OCI-LY1 (cell line): ENCODE results near the gene BLOC1S5.

Experiments
- H2AFZ ChIP-seq: fragments of 200-600 bp; sonication (generic), shearing (Covaris generic); 2 replicates; pipeline ENCODE4 v1.6.0; 2014; ENCODE audit warnings: antibody characterized with exemption, mild to moderate bottlenecking, low read length
- H3F3A ChIP-seq: fragments of 200-600 bp; sonication (generic), shearing (Covaris generic); 2 replicates; pipeline ENCODE4 v1.6.0; 2014; ENCODE audit warnings: mild to moderate bottlenecking, antibody characterized with exemption, low read length, moderate library complexity; ENCODE audit not compliant: insufficient read depth
- H3K27ac ChIP-seq: fragments of 200-600 bp; sonication (generic); 2 replicates; pipeline ENCODE4 v1.5.1; 2014; ENCODE audit warnings: low read length, mixed run types, mild to moderate bottlenecking, low read depth; ENCODE audit not compliant: poor library complexity, severe bottlenecking
- H3K27me3 ChIP-seq: fragments of 200-600 bp; sonication (generic); 2 replicates; pipeline ENCODE4 v1.6.0; 2014; ENCODE audit warnings: antibody characterized with exemption, mild to moderate bottlenecking, low read length, moderate library complexity; ENCODE audit not compliant: insufficient read depth
- H3K36me3 ChIP-seq: fragments of 200-600 bp; sonication (generic); 2 replicates; pipeline ENCODE4 v1.6.1; 2014; ENCODE audit warnings: mild to moderate bottlenecking, antibody characterized with exemption, low read length, moderate library complexity, mixed read lengths; ENCODE audit not compliant: insufficient read depth
- H3K4me1 ChIP-seq: fragments of 200-600 bp; sonication (generic); 2 replicates; pipeline ENCODE4 v1.5.1; 2014; ENCODE audit warnings: mild to moderate bottlenecking, low read length, moderate library complexity; ENCODE audit not compliant: insufficient read depth, severe bottlenecking
- H3K4me2 ChIP-seq: fragments of 200-600 bp; sonication (generic), shearing (Covaris generic); 2 replicates; pipeline ENCODE4 v1.6.1; 2014; ENCODE audit warnings: low read length
- H3K4me3 ChIP-seq: fragments of 200-600 bp; sonication (generic); 2 replicates; pipeline ENCODE4 v1.5.1; 2014; ENCODE audit warnings: low read length, low read depth, mild to moderate bottlenecking, mixed read lengths; ENCODE audit not compliant: poor library complexity, severe bottlenecking
- H3K79me2 ChIP-seq: fragments of 200-600 bp; shearing (Covaris generic); 2 replicates; pipeline ENCODE4 v1.6.1; 2016; ENCODE audit warnings: mixed run types, low read length, mixed read lengths; ENCODE audit not compliant: insufficient read depth
- H3K9ac ChIP-seq: fragments of 200-600 bp; sonication (generic), shearing (Covaris generic); 2 replicates; pipeline ENCODE4 v1.6.1; 2014; ENCODE audit warnings: mild to moderate bottlenecking, low read length, mixed read lengths
- H3K9me2 ChIP-seq: fragments of 200-600 bp; sonication (generic), shearing (Covaris generic); 2 replicates; pipeline ENCODE4 v1.6.1; 2014; ENCODE audit warnings: low read depth, mild to moderate bottlenecking, low read length, mixed read lengths
- H3K9me3 ChIP-seq: fragments of 200-600 bp; shearing (Covaris generic); 2 replicates; pipeline ENCODE4 v1.6.1; 2014; ENCODE audit warnings: low read length, mixed read lengths
- H4K20me1 ChIP-seq: fragments of 200-600 bp; sonication (generic), shearing (Covaris generic); 2 replicates; pipeline ENCODE4 v1.6.0; 2016; ENCODE audit warnings: mild to moderate bottlenecking, low read length; ENCODE audit not compliant: insufficient read depth
- CTCF ChIP-seq: fragments of 200-600 bp; sonication (generic), shearing (Covaris generic); IDR thresholded peaks from 2 replicates; pipeline ENCODE4 v1.5.1; 2017; ENCODE audit warnings: mild to moderate bottlenecking, antibody characterized with exemption, low read length, moderate library complexity, mixed read lengths
- EZH2 ChIP-seq: fragments of 200-600 bp; sonication (generic), shearing (Covaris generic); IDR thresholded peaks from 2 replicates; pipeline ENCODE4 v1.8.0; 2017; ENCODE audit warnings: borderline replicate concordance, mixed run types, mild to moderate bottlenecking, antibody characterized with exemption, low read length, moderate library complexity, mixed read lengths

Gene BLOC1S5

GRCh38 chr6:8029243-8029870 lies 34.8 kb downstream of the BLOC1S5 start:
- Histone ChIP-seq H3F3A (no peaks in the 10 kb centered on the region), H3K4me2 (no peak overlapping the region), H3K27ac (no peak overlapping the region), H3K36me3 (no peaks in the 10 kb centered on the region; the same call in 1 of the 2 replicates), H3K4me3 (no peak overlapping the region), H2AFZ (no peak overlapping the region), H3K9me2 (no peaks in the 10 kb centered on the region), H3K9me3 (no peaks in the 10 kb centered on the region), H4K20me1 (no peaks in the 10 kb centered on the region), H3K27me3 (no peaks in the 10 kb centered on the region), H3K9ac (no peak overlapping the region; the same call in 1 of the 2 replicates), H3K79me2 (no peaks in the 10 kb centered on the region; the same call in 1 of the 2 replicates), H3K4me1 (peaks cover 21% of the 10 kb centered on the region)
- no peak for TF ChIP-seq EZH2
- TF ChIP-seq CTCF: no peak

DNA sequence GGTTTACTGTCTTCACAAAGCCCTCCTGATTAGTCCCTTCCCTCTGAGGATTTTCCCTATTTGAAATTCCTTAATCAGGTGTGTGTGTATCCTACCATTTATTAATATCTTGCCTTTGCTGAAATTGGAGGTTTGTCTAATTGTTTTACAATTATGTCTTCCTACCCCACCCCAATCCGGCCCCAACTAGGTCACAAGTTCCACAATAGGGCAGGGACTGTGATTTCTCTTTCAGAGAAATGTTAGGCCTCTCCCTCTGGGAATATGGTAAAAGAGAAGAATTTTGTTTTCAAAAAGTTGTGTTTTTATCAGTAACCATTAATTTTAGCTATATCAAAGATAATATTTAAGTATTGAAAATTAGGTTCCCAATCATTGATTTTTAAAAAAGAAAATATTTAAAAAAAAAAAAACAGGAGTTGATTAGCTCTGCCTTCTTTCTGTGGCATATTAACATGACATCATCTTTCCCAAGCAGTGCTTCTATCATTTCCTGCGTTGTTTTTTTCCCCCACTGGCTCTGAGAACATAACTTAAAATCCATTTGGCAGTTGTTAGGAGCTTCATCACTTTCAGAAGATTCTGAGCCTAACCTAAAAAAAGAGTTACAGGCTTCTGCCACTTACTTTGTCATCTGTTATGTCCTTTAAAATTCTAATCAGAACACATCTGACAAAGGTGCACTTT lies 36.1 kb downstream of the BLOC1S5 start:
- H3K9me3 ChIP-seq: no peaks in the 10 kb centered on the region
- no peak overlapping the region for H3K27ac ChIP-seq
- no peak for TF ChIP-seq EZH2
- no peak for TF ChIP-seq CTCF
- H3K9ac ChIP-seq: no peak overlapping the region
- H3K4me2 ChIP-seq: no peak overlapping the region
- no peaks in the 10 kb centered on the region for H3K9me2 ChIP-seq
- no peaks in the 10 kb centered on the region for H3K27me3 ChIP-seq
- H3K36me3 ChIP-seq: no peaks in the 10 kb centered on the region; the same call in 1 of the 2 replicates
- peaks cover 21% of the 10 kb centered on the region for H3K4me1 ChIP-seq
- no peak overlapping the region for H2AFZ ChIP-seq
- no peak overlapping the region for H3K4me3 ChIP-seq
- H3K79me2 ChIP-seq: no peaks in the 10 kb centered on the region; the same call in 1 of the 2 replicates
- no peaks in the 10 kb centered on the region for H4K20me1 ChIP-seq
- H3F3A ChIP-seq: no peaks in the 10 kb centered on the region

DNA sequence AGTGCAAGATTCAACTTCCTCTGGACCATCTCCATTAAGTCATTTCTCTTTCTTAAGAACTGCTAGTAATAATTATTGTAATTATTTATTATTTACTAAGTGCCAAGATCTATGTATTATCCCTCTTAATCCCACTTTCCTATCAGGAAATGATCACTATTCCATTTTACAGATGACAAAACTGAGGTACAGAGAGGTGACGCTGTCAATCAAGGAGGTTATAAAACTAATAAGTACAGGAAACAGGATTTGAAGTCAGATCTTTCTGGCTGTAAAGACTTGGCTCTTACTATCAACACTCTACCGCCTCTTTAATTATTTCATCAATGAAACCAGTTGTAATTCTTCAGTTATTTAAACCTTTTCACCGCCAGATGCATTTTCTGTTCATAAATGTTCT lies 37.4 kb downstream of the BLOC1S5 start:
- Histone ChIP-seq H3K27ac (no peak overlapping the region), H3K27me3 (no peaks in the 10 kb centered on the region), H4K20me1 (no peaks in the 10 kb centered on the region), H3K36me3 (no peaks in the 10 kb centered on the region; the same call in 1 of the 2 replicates), H2AFZ (no peak overlapping the region), H3K9ac (no peak overlapping the region), H3K9me2 (no peaks in the 10 kb centered on the region), H3K9me3 (no peaks in the 10 kb centered on the region), H3K4me3 (no peak overlapping the region), H3F3A (no peaks in the 10 kb centered on the region), H3K4me1 (peaks cover 21% of the 10 kb centered on the region), H3K4me2 (no peak overlapping the region), H3K79me2 (no peaks in the 10 kb centered on the region; the same call in 1 of the 2 replicates)
- TF ChIP-seq CTCF (no peak), EZH2 (no peak)
